ENCODE measurements around the gene ADGRB2.
A peak's percentile ranks its signal among the peaks of the same experiment; 100 is the strongest.

ADGRB2 gene

DNA sequence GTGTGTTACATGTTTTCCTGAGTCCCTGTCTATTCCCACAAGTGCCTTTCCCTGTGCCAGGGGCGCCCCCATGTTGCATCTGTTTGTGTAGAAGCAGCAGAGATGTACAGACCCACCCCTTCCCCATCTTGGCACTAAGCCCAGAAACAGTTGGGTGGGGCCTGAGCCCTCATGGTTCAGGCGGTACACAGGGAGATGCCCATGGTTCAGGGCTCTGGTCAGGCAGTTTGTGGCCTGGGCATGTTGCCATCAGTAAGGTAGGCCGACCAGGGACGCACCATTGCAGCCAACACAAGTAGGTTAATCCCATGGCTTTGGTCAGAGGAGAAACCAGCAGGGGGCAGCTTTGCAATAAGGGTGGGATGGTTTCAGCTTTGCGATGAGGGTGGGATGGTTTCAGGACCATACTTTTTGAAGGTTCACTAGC is 914 bp upstream of the ADGRB2 start (continued):
- TF ChIP-seq, protein P1, sequence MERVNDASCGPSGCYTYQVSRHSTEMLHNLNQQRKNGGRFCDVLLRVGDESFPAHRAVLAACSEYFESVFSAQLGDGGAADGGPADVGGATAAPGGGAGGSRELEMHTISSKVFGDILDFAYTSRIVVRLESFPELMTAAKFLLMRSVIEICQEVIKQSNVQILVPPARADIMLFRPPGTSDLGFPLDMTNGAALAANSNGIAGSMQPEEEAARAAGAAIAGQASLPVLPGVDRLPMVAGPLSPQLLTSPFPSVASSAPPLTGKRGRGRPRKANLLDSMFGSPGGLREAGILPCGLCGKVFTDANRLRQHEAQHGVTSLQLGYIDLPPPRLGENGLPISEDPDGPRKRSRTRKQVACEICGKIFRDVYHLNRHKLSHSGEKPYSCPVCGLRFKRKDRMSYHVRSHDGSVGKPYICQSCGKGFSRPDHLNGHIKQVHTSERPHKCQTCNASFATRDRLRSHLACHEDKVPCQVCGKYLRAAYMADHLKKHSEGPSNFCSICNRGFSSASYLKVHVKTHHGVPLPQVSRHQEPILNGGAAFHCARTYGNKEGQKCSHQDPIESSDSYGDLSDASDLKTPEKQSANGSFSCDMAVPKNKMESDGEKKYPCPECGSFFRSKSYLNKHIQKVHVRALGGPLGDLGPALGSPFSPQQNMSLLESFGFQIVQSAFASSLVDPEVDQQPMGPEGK (tag by site-specific recombination; IDR thresholded peaks at IDR 0.05), result peak; percentile 60; the same call in 1 of the 2 replicates
- TF ChIP-seq KLF7 (tag by site-specific recombination; IDR thresholded peaks at IDR 0.05; ENCODE audit: borderline replicate concordance) (peak; percentile 22; the same call in 1 of the 2 replicates), ZNF404 (tag by site-specific recombination; IDR thresholded peaks at IDR 0.05) (no peak), ZNF394 (tag by site-specific recombination; IDR thresholded peaks at IDR 0.05; ENCODE audit: borderline replicate concordance) (no peak), ZNF335 (tag by site-specific recombination; conservative IDR thresholded peaks at IDR 0.05) (no peak), SCRT1 (tag by site-specific recombination; IDR thresholded peaks at IDR 0.05; ENCODE audit: borderline replicate concordance) (no peak), ZSCAN30 (tag by site-specific recombination; IDR thresholded peaks at IDR 0.05) (no peak), ZNF624 (tag by site-specific recombination; IDR thresholded peaks at IDR 0.05) (no peak), ZNF24 (tag by site-specific recombination; IDR thresholded peaks at IDR 0.05) (no peak), ZNF776 (tag by site-specific recombination; IDR thresholded peaks at IDR 0.05; ENCODE audit: borderline replicate concordance) (no peak), ZNF23 (tag by site-specific recombination; IDR thresholded peaks at IDR 0.05; ENCODE audit: borderline replicate concordance) (no peak), ZNF398 (tag by site-specific recombination; IDR thresholded peaks at IDR 0.05) (no peak), ZIC2 (tag by site-specific recombination; IDR thresholded peaks at IDR 0.05) (0 out of 2 replicates have a peak, but pooled peaks have one; percentile 11), ZNF19 (tag by site-specific recombination; IDR thresholded peaks at IDR 0.05; ENCODE audit: low read depth) (no peak), ZBTB7A (tag by site-specific recombination; IDR thresholded peaks at IDR 0.05; ENCODE audit: low read depth) (no peak), ZNF175 (tag by site-specific recombination; IDR thresholded peaks at IDR 0.05) (no peak), ZNF146 (tag by site-specific recombination; IDR thresholded peaks at IDR 0.05) (no peak), ZFP3 (tag by site-specific recombination; IDR thresholded peaks at IDR 0.05; ENCODE audit: low read depth) (no peak), ZNF707 (tag by site-specific recombination; IDR thresholded peaks at IDR 0.05) (no peak), ZNF155 (tag by site-specific recombination; IDR thresholded peaks at IDR 0.05) (no peak), KLF10 (tag by site-specific recombination; IDR thresholded peaks at IDR 0.05) (no peak)
- TF ChIP-seq, protein P2, sequence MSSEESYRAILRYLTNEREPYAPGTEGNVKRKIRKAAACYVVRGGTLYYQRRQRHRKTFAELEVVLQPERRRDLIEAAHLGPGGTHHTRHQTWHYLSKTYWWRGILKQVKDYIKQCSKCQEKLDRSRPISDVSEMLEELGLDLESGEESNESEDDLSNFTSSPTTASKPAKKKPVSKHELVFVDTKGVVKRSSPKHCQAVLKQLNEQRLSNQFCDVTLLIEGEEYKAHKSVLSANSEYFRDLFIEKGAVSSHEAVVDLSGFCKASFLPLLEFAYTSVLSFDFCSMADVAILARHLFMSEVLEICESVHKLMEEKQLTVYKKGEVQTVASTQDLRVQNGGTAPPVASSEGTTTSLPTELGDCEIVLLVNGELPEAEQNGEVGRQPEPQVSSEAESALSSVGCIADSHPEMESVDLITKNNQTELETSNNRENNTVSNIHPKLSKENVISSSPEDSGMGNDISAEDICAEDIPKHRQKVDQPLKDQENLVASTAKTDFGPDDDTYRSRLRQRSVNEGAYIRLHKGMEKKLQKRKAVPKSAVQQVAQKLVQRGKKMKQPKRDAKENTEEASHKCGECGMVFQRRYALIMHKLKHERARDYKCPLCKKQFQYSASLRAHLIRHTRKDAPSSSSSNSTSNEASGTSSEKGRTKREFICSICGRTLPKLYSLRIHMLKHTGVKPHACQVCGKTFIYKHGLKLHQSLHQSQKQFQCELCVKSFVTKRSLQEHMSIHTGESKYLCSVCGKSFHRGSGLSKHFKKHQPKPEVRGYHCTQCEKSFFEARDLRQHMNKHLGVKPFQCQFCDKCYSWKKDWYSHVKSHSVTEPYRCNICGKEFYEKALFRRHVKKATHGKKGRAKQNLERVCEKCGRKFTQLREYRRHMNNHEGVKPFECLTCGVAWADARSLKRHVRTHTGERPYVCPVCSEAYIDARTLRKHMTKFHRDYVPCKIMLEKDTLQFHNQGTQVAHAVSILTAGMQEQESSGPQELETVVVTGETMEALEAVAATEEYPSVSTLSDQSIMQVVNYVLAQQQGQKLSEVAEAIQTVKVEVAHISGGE (tag by site-specific recombination; conservative IDR thresholded peaks at IDR 0.05; ENCODE audit: low read depth), result no peak
- TF ChIP-seq, protein P3, sequence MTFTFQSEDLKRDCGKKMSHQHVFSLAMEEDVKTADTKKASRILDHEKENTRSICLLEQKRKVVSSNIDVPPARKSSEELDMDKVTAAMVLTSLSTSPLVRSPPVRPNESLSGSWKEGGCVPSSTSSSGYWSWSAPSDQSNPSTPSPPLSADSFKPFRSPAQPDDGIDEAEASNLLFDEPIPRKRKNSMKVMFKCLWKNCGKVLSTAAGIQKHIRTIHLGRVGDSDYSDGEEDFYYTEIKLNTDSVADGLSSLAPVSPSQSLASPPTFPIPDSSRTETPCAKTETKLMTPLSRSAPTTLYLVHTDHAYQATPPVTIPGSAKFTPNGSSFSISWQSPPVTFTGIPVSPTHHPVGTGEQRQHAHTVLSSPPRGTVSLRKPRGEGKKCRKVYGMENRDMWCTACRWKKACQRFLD (tag by site-specific recombination; IDR thresholded peaks at IDR 0.05), result no peak
- TF ChIP-seq, protein P4, sequence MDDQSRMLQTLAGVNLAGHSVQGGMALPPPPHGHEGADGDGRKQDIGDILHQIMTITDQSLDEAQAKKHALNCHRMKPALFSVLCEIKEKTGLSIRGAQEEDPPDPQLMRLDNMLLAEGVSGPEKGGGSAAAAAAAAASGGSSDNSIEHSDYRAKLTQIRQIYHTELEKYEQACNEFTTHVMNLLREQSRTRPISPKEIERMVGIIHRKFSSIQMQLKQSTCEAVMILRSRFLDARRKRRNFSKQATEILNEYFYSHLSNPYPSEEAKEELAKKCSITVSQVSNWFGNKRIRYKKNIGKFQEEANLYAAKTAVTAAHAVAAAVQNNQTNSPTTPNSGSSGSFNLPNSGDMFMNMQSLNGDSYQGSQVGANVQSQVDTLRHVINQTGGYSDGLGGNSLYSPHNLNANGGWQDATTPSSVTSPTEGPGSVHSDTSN (CRISPR knock-in tag; IDR thresholded peaks at IDR 0.05), result 0 out of 2 replicates have a peak, but pooled peaks have one; percentile 16
- TF ChIP-seq, protein P5, sequence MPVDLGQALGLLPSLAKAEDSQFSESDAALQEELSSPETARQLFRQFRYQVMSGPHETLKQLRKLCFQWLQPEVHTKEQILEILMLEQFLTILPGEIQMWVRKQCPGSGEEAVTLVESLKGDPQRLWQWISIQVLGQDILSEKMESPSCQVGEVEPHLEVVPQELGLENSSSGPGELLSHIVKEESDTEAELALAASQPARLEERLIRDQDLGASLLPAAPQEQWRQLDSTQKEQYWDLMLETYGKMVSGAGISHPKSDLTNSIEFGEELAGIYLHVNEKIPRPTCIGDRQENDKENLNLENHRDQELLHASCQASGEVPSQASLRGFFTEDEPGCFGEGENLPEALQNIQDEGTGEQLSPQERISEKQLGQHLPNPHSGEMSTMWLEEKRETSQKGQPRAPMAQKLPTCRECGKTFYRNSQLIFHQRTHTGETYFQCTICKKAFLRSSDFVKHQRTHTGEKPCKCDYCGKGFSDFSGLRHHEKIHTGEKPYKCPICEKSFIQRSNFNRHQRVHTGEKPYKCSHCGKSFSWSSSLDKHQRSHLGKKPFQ (tag by site-specific recombination; IDR thresholded peaks at IDR 0.05), result no peak
